Activated B cell treated with CpG ODN at 0.5 μM for 24 hours (primary cell): ENCODE measurements around the gene SLC35E4. TPM values are rescaled to one million over a fixed set of nuclear protein-coding genes. Genes with fewer than 3 reads are reported as not detected.
"Not testable (repeated sequence)": the region's sequence is repeated elsewhere in the genome, so short reads cannot be mapped to it uniquely, and the experiment has no call there.

Experiments used
- ATAC-seq: fragments of 200-7000 bp; cut with Tn5 transposase; one replicate; pipeline ENCODE4 v1.10.0; 2021; ENCODE audit warnings: low read depth, mild to moderate bottlenecking, moderate library complexity
- CTCF ChIA-PET: fragments of 350-600 bp; sonication (Branson Sonifier 250); formaldehyde crosslinking; loops from one replicate; lab custom pipeline; 2021; ENCODE audit warnings: antibody characterized with exemption; lab: Charles Lee
- POLR2A ChIA-PET: fragments of 350-600 bp; sonication (Branson Sonifier 250); formaldehyde crosslinking; loops from one replicate; lab custom pipeline; 2021; ENCODE audit warnings: antibody characterized with exemption; lab: Charles Lee
- DNase-seq: peaks from one replicate; pipeline ENCODE4 v3.0.0; 2022
- H3K27ac Mint-ChIP-seq: one replicate; pipeline ENCODE4 v1.8.0; 2020; ENCODE audit warnings: mixed read lengths
- H3K27me3 Mint-ChIP-seq: one replicate; pipeline ENCODE4 v1.8.0; 2021; ENCODE audit warnings: mixed read lengths
- H3K36me3 Mint-ChIP-seq: one replicate; pipeline ENCODE4 v1.8.0; 2021; ENCODE audit warnings: low read depth, mixed read lengths
- H3K4me1 Mint-ChIP-seq: one replicate; pipeline ENCODE4 v1.8.0; 2021; ENCODE audit warnings: mixed read lengths
- H3K4me3 Mint-ChIP-seq: one replicate; pipeline ENCODE4 v1.8.0; 2020; ENCODE audit warnings: mild to moderate bottlenecking, mixed read lengths
- H3K9me3 Mint-ChIP-seq: one replicate; pipeline ENCODE4 v1.8.0; 2020; ENCODE audit warnings: mixed read lengths
- intact Hi-C: fragments of 100-400 bp; cut with micrococcal nuclease; formaldehyde crosslinking; loops from one replicate; pipeline ENCODE4 v1.15.1; 2024
- total RNA-seq: library from RNA; stranded (reverse); gene quantifications from 2 replicates; pipeline ENCODE4 v1.2.3, GENCODE V29; 2022
- TF ChIP-seq, protein P1 (sequence below): fragments of 200-600 bp; IDR thresholded peaks from one replicate; pipeline ENCODE4 v1.8.0; 2022; ENCODE audit warnings: antibody characterized with exemption, mild to moderate bottlenecking

Gene SLC35E4
- total RNA-seq, 1 donor from 2014 or later = 1.8 TPM

DNA sequence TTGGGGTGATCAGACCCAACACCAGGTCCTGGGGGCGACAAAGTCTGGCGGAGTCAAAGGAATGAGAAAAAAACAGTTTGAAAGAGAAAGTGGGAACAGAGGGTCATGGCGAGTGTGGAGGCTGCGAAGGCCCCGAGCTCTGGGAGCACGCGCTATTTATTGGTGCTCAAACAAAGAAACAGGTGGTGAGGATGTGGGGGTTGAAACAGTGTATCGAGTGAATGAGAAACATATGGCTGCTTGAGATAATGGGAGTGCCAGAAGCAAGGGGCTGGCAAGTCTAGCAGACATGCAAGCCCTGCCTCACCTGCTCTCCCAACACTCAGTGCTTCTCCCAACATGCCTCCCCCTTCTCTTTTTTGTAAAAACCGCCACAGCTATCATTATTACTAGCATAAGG is 39.9 kb downstream of the SLC35E4 start:
- Mint-ChIP-seq H3K27me3 (peaks cover 27% of the 10 kb centered on the region), H3K4me3 (no peak overlapping the region), H3K36me3 (no peaks in the 10 kb centered on the region), H3K27ac (no peak overlapping the region), H3K4me1 (no peaks in the 10 kb centered on the region), H3K9me3 (no peaks in the 10 kb centered on the region)
- ChIA-PET CTCF (no interaction called here), POLR2A (no interaction called here)
- ATAC-seq = no peak
- no peak for DNase-seq
- intact Hi-C loops = no loop called here
- TF ChIP-seq, protein P1, sequence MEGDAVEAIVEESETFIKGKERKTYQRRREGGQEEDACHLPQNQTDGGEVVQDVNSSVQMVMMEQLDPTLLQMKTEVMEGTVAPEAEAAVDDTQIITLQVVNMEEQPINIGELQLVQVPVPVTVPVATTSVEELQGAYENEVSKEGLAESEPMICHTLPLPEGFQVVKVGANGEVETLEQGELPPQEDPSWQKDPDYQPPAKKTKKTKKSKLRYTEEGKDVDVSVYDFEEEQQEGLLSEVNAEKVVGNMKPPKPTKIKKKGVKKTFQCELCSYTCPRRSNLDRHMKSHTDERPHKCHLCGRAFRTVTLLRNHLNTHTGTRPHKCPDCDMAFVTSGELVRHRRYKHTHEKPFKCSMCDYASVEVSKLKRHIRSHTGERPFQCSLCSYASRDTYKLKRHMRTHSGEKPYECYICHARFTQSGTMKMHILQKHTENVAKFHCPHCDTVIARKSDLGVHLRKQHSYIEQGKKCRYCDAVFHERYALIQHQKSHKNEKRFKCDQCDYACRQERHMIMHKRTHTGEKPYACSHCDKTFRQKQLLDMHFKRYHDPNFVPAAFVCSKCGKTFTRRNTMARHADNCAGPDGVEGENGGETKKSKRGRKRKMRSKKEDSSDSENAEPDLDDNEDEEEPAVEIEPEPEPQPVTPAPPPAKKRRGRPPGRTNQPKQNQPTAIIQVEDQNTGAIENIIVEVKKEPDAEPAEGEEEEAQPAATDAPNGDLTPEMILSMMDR = no peak

GRCh38 chr22:30676565-30676964 is 41.0 kb downstream of the SLC35E4 start:
- H3K36me3 Mint-ChIP-seq, intact Hi-C loops, ATAC-seq, H3K9me3 Mint-ChIP-seq, H3K27ac Mint-ChIP-seq, DNase-seq, H3K4me1 Mint-ChIP-seq, H3K4me3 Mint-ChIP-seq, CTCF ChIA-PET, POLR2A ChIA-PET: not testable (repeated sequence)
- H3K27me3 Mint-ChIP-seq = peaks cover 27% of the 10 kb centered on the region

DNA sequence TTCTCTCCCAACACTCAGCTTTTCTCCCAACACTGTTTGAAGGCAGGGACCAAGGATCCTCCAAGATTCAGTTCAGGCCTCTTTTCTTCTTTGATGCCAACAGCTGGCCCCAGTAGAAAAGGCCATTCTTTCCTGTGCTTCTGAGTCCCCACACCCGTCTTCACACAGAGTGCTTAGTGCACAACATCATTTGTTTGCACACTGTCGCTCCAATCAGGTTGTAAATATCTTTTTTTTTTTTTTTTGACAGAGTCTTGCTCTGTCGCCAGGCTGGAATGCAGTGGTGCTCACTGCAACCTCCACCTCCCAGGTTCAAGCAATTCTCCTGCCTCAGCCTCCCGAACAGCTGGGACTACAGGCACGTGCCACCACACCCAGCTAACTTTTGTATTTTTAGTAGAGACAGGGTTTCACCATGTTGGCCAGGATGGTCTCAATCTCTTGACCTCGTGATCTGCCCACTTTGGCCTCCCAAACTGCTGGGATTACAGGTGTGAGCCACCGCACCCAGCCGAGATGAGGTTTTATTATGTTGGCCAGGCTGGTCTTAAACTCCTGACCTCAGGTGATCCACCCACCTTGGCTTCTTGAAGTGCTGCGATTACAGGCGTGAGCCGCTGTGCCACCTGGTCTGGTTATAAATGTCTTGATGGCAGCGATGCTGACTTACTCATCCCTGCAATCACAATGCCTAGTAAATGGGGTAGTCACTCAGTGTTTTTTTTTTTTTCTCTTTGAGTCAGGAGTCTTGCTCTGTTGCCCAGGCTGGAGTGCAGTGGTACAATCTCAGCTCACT is 44.5 kb downstream of the SLC35E4 start:
- H3K36me3 Mint-ChIP-seq, POLR2A ChIA-PET, H3K4me3 Mint-ChIP-seq, ATAC-seq, intact Hi-C loops, CTCF ChIA-PET, DNase-seq, H3K9me3 Mint-ChIP-seq, H3K4me1 Mint-ChIP-seq, H3K27ac Mint-ChIP-seq: not testable (repeated sequence)
- peaks cover 33% of the 10 kb centered on the region for H3K27me3 Mint-ChIP-seq

DNA sequence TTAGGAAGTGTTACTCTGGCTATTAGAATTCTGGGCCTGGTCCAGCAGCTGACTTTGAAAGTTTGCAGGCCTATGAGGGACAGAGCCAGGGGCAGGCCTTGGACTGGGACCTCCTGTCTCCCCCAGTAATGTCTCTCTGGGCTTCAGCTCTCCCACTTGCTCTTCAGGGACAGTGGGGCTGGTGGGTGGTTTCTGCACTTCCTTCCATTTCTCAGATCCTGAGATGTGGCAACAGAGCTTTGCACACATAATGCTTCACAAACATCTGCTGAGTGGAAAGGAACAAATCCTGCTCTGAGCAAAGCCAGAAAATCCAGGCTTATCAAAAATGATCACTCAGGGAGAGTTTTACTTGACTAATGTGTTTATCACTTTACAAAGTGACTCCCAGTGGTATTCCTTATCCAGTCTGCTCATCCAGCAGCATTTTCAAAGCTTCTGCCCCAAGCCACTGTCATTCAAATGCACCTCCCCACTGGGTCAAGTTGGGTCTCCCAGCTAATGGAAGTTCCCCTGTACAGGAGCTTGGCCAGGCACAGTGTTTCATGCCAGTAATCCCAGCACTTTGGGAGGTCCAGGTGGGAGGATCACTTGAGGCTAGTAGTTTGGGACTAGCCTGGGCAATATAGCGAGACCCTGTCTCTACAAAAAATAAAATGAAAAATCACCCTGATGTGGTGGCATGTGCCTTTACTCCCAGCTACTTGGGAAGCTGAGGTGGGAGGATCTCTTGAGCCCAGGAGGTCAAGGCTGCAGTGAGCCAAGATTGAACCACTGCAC is 45.6 kb downstream of the SLC35E4 start:
- Mint-ChIP-seq H3K4me3 (no peak overlapping the region), H3K27ac (no peak overlapping the region), H3K27me3 (peaks cover 27% of the 10 kb centered on the region), H3K4me1 (no peaks in the 10 kb centered on the region), H3K9me3 (no peaks in the 10 kb centered on the region), H3K36me3 (no peaks in the 10 kb centered on the region)
- TF ChIP-seq, protein P1 = no peak
- ChIA-PET CTCF (no interaction called here), POLR2A (no interaction called here)
- DNase-seq (no peak), ATAC-seq (no peak)
- intact Hi-C loops = no loop called here

GRCh38 chr22:30681831-30682230 is 46.2 kb downstream of the SLC35E4 start:
- intact Hi-C loops = no loop called here

More at GRCh38 chr22:30681831-30682230, 46.2 kb downstream of the SLC35E4 start:
- no peaks in the 10 kb centered on the region for H3K36me3 Mint-ChIP-seq
- no peak overlapping the region for H3K4me3 Mint-ChIP-seq
- ChIA-PET POLR2A (no interaction called here), CTCF (no interaction called here)
- no peak overlapping the region for H3K27ac Mint-ChIP-seq
- ATAC-seq = no peak
- no peaks in the 10 kb centered on the region for H3K9me3 Mint-ChIP-seq
- DNase-seq = no peak
- TF ChIP-seq, protein P1 = no peak
- H3K4me1 Mint-ChIP-seq = no peaks in the 10 kb centered on the region
- H3K27me3 Mint-ChIP-seq = peaks cover 21% of the 10 kb centered on the region
